ENCODE results near the gene MEGF6.

Gene MEGF6

DNA sequence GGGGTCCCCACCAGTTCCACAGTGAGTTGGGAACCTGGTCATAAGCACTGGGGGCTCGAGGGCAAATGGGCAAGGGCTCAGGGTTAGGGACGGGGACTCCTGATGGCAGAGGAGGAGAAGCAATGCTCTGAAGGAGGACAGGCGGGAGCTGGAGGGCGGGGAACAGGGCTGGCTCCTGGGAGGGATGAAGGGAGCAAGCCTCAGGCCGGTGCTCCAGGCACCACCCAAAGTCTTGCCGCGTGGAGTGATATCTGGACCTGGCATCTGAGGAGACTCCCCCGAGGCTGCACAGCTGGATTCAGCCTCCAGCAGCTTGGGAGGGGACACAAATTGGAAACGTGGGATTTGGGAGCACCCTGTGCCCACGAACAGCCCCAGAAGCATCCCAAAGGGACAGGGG, 11.0 kb downstream of the MEGF6 start:
- no peak overlapping the region for H3K27ac ChIP-seq
- TF ChIP-seq ZFX (IDR thresholded peaks at IDR 0.05; ENCODE audit: borderline replicate concordance), result no peak
- TF ChIP-seq, protein P1, sequence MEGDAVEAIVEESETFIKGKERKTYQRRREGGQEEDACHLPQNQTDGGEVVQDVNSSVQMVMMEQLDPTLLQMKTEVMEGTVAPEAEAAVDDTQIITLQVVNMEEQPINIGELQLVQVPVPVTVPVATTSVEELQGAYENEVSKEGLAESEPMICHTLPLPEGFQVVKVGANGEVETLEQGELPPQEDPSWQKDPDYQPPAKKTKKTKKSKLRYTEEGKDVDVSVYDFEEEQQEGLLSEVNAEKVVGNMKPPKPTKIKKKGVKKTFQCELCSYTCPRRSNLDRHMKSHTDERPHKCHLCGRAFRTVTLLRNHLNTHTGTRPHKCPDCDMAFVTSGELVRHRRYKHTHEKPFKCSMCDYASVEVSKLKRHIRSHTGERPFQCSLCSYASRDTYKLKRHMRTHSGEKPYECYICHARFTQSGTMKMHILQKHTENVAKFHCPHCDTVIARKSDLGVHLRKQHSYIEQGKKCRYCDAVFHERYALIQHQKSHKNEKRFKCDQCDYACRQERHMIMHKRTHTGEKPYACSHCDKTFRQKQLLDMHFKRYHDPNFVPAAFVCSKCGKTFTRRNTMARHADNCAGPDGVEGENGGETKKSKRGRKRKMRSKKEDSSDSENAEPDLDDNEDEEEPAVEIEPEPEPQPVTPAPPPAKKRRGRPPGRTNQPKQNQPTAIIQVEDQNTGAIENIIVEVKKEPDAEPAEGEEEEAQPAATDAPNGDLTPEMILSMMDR (IDR thresholded peaks at IDR 0.05), result no peak

GRCh38 chr1:3599816-3600215, 11.5 kb downstream of the MEGF6 start:
- TF ChIP-seq, protein P1 (IDR thresholded peaks at IDR 0.05), result no peak
- no peak for TF ChIP-seq ZFX (IDR thresholded peaks at IDR 0.05; ENCODE audit: borderline replicate concordance)
- no peak overlapping the region for H3K27ac ChIP-seq

DNA sequence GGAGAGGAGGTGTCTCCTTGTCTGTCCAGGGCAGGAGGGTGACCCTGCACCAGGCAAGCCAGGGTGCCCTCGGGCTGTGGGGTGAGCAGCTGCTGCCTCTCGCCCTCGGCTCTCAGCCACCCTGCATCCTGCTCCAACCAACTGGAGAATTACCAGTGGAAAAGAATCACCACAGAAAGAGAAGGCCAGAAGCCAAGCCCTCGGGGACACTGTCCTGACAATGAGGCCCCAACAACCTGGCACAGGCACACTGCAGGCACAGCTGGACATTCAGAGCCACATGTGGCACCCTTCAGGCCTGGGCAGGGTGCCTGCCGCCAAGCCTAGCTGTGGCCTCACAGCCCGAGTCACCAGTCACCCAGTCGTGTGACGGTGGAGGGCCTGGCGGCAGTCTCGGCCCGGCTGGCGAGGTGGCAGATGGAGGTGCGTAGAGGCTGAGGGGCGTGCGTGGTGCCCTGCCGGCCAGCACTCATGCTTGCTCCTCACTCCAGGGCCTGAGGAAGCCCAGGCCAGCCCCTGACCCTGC, 12.0 kb downstream of the MEGF6 start:
- TF ChIP-seq, protein P1 (IDR thresholded peaks at IDR 0.05), result no peak
- no peak for TF ChIP-seq ZFX (IDR thresholded peaks at IDR 0.05; ENCODE audit: borderline replicate concordance)
- no peak overlapping the region for H3K27ac ChIP-seq

- no peak overlapping the region for H3K27ac ChIP-seq
Measured at GRCh38 chr1:3598522-3599285, 12.6 kb downstream of the MEGF6 start.

GRCh38 chr1:3598051-3598491, 13.2 kb downstream of the MEGF6 start:
- TF ChIP-seq ZFX (IDR thresholded peaks at IDR 0.05; ENCODE audit: borderline replicate concordance), result no peak
- TF ChIP-seq, protein P1 (IDR thresholded peaks at IDR 0.05), result no peak
- H3K27ac ChIP-seq, result no peak overlapping the region

More at GRCh38 chr1:3598522-3599285, 12.6 kb downstream of the MEGF6 start:
- TF ChIP-seq, protein P1 (IDR thresholded peaks at IDR 0.05), result no peak
- TF ChIP-seq ZFX (IDR thresholded peaks at IDR 0.05; ENCODE audit: borderline replicate concordance), result no peak

- no peak overlapping the region for H3K27ac ChIP-seq
- TF ChIP-seq, protein P1 (IDR thresholded peaks at IDR 0.05), result no peak
- TF ChIP-seq ZFX (IDR thresholded peaks at IDR 0.05; ENCODE audit: borderline replicate concordance), result no peak
Measured at GRCh38 chr1:3597599-3597964, 13.7 kb downstream of the MEGF6 start.
